ENCODE measurements around the gene CCDC110. TPM values are rescaled to one million over a fixed set of nuclear protein-coding genes. Genes with fewer than 3 reads are reported as not detected.

Gene CCDC110
- total RNA-seq, 1 experiment from 2014 or later, result 2.1 TPM

DNA sequence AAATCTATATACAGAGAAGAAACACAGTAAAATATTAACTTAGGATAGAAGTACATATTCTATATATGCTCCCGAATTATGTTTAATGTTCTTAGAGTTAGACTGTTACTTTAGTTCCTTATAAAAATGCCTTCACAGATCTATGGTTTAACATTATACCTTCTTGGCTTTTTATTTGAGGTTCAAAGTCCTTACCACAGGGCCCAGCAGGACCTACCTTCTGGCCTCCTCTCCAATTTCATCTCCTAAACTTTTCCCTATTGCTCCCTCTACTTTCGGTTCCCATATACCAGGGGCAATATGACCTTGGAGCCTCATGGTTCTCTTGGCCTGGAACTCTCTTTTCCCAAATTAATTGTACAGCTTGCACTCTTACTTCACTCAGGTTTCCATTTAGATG lies 63.1 kb downstream of the CCDC110 start (continued):
- TF ChIP-seq HMGXB4 (CRISPR knock-in tag; IDR thresholded peaks at IDR 0.05), result no peak
- TF ChIP-seq ZNF396 (CRISPR knock-in tag; IDR thresholded peaks at IDR 0.05; ENCODE audit: borderline replicate concordance), result no peak
- no peak for TF ChIP-seq OVOL2 (CRISPR knock-in tag; IDR thresholded peaks at IDR 0.05; ENCODE audit: borderline replicate concordance)
- no peak for TF ChIP-seq MYBL2 (CRISPR knock-in tag; IDR thresholded peaks at IDR 0.05)
- no peak for TF ChIP-seq CBFB (CRISPR knock-in tag; IDR thresholded peaks at IDR 0.05; ENCODE audit: low read depth)
- TF ChIP-seq SOX15 (CRISPR knock-in tag; IDR thresholded peaks at IDR 0.05), result no peak
- no peak for TF ChIP-seq IRF2 (CRISPR knock-in tag; IDR thresholded peaks at IDR 0.05; ENCODE audit: borderline replicate concordance, low read depth)
- no peak for TF ChIP-seq MAX (CRISPR knock-in tag; IDR thresholded peaks at IDR 0.05)
- TF ChIP-seq, protein P1, sequence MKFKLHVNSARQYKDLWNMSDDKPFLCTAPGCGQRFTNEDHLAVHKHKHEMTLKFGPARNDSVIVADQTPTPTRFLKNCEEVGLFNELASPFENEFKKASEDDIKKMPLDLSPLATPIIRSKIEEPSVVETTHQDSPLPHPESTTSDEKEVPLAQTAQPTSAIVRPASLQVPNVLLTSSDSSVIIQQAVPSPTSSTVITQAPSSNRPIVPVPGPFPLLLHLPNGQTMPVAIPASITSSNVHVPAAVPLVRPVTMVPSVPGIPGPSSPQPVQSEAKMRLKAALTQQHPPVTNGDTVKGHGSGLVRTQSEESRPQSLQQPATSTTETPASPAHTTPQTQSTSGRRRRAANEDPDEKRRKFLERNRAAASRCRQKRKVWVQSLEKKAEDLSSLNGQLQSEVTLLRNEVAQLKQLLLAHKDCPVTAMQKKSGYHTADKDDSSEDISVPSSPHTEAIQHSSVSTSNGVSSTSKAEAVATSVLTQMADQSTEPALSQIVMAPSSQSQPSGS (CRISPR knock-in tag; IDR thresholded peaks at IDR 0.05; ENCODE audit: borderline replicate concordance, low read depth), result no peak
- no peak for TF ChIP-seq NR1H2 (CRISPR knock-in tag; IDR thresholded peaks at IDR 0.05)
- no peak for TF ChIP-seq ZNF138 (CRISPR knock-in tag; conservative IDR thresholded peaks at IDR 0.05)

DNA sequence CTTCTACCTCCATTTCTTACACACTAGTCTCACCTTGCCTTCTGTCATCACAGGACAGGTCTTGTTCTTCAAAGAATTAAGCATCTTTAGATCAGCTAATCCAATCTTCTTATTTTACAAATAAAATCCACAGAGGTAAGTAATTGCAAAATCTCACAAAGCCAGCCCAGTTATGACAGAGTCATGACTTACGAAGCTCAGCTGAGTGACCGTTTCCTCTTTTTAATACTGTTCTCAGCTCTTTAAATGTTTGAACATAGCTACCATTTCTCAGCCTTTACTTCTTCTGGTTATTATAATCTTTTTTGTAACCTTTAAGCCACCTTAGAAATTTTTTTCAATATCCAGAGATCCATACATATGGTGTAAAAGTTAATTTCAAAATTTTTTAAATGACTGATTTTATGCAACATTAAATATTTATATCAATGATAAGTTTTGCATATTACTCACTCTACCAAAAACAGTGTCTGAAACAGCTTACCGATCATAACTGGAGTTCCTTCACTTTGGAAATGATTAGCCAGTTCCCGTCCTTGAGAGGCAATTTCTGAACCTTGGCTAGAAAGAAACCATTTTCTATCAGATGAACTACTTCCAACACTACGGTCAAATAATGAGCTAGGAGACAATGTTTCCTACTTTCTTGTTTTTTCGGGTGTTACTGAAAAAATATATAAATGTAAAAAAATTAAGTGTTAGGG lies 66.1 kb downstream of the CCDC110 start:
- no peak for DNase-seq (ENCODE audit: low spot score)
- H3K4me3 Mint-ChIP-seq, result no peak overlapping the region
- ChIA-PET POLR2A (no interaction called here), CTCF (interaction anchor here (1.3 kb wide), 1 partner anchor 193 kb away, joined by 5 read pairs; no protein-coding TSS in a partner anchor)
- H3K36me3 Mint-ChIP-seq, result peaks cover 47% of the 10 kb centered on the region
- H3K27me3 Mint-ChIP-seq (ENCODE audit: low read depth), result no peaks in the 10 kb centered on the region; the same call in 1 of the 2 replicates
- H3K27ac Mint-ChIP-seq, result no peak overlapping the region
- ATAC-seq, result no peak
- no peaks in the 10 kb centered on the region for H3K4me1 Mint-ChIP-seq
- TF ChIP-seq NFE2L1 (CRISPR knock-in tag; IDR thresholded peaks at IDR 0.05), result no peak
- H3K9me3 Mint-ChIP-seq, result peaks cover 7% of the 10 kb centered on the region

DNA sequence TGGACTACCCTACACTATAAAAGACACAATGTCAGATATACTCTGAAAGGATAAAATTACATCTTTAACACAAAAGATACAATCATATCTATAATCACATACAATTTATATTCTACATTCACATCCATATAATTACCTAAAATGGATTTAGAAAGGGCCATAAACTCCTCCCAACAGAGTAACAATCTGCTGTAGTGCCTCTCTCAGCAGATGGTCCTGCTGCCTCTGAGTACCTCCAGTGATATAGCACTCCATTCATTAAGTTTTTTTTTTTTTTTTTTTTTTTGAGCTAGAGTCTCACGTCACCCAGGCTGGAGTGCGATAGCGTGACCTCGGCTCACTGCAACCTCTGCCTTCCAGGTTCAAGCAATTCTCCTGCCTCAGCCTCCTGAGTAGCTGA lies 67.5 kb downstream of the CCDC110 start:
- ATAC-seq, result no peak
- POLR2A ChIA-PET, result no interaction called here
- H3K36me3 Mint-ChIP-seq, result peaks cover 52% of the 10 kb centered on the region

More for the DNA sequence above, 67.5 kb downstream of the CCDC110 start:
- TF ChIP-seq ZNF416 (CRISPR knock-in tag; IDR thresholded peaks at IDR 0.05) (no peak), TEAD1 (CRISPR knock-in tag; IDR thresholded peaks at IDR 0.05) (no peak), SMAD3 (CRISPR knock-in tag; IDR thresholded peaks at IDR 0.05; ENCODE audit: borderline replicate concordance) (no peak), ZNF423 (CRISPR knock-in tag; IDR thresholded peaks at IDR 0.05) (no peak), GRHL2 (CRISPR knock-in tag; IDR thresholded peaks at IDR 0.05; ENCODE audit: insufficient replicate concordance, severe bottlenecking) (no peak), PREB (CRISPR knock-in tag; IDR thresholded peaks at IDR 0.05; ENCODE audit: borderline replicate concordance) (no peak), IRF1 (CRISPR knock-in tag; IDR thresholded peaks at IDR 0.05) (no peak)
- DNase-seq (ENCODE audit: low spot score), result no peak
- Mint-ChIP-seq H3K27ac (no peak overlapping the region), H3K9me3 (no peaks in the 10 kb centered on the region), H3K4me3 (no peak overlapping the region), H3K27me3 (ENCODE audit: low read depth) (no peaks in the 10 kb centered on the region), H3K4me1 (no peaks in the 10 kb centered on the region)
- CTCF ChIA-PET, result interaction anchor here (0.6 to 1.5 kb wide), 3 partner anchors 194 to 566 kb away, joined by 3 to 5 read pairs (median 4); no protein-coding TSS in a partner anchor
